CD4-positive, alpha-beta T cell treated with Interleukin-2 at 100 ng/mL for 4 hours (primary cell): ENCODE data around the gene FTCD.
"Not testable (repeated sequence)": the region's sequence is repeated elsewhere in the genome, so short reads cannot be mapped to it uniquely, and the experiment has no call there.

ENCODE experiments used
- DNase-seq: peaks from one replicate; pipeline ENCODE4 v3.0.0-alpha.2; 2020; ENCODE audit warnings: low spot score

The FTCD gene

GRCh38 chr21:46111857-46112724 lies 43.3 kb downstream of the FTCD start:
- no peak for DNase-seq

- DNase-seq, result no peak
Observed at GRCh38 chr21:46111193-46111571, 44.2 kb downstream of the FTCD start.

DNA sequence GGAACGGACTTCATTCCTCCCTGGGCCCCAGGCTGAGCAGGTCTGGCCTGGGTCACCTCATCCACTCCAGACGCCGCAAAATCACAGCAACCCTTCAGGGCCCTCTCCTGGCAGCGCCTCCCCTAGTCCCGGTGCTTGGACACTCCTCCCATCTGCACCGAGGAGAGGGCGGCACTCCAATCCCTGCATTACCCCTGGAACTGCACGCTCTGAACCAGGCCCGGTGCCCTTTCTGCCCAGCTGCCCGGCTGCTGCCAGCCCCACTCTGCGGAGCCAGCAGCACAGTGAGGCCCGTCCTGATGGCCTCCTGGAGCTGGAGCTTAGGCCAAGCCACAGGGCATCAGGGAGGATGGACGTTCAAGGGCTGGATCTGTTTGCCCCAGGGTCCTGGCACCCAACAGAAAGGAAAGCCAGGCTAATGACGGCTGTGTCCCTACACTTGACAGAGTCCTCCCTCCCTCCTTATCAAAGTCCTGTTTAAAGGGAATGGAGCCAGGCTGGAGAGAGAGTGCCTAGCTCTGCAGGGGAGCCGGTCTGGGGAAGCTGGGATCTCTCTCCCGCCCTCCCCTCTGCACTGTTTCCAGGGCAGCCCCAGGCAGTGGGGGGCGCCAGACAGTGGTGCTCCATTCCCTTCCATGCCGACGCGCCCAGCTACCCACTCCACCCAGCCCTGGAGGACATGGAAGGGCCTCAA lies 44.7 kb downstream of the FTCD start:
- DNase-seq, result no peak

- no peak for DNase-seq
Observed at GRCh38 chr21:46109313-46110221, 45.8 kb downstream of the FTCD start.

DNA sequence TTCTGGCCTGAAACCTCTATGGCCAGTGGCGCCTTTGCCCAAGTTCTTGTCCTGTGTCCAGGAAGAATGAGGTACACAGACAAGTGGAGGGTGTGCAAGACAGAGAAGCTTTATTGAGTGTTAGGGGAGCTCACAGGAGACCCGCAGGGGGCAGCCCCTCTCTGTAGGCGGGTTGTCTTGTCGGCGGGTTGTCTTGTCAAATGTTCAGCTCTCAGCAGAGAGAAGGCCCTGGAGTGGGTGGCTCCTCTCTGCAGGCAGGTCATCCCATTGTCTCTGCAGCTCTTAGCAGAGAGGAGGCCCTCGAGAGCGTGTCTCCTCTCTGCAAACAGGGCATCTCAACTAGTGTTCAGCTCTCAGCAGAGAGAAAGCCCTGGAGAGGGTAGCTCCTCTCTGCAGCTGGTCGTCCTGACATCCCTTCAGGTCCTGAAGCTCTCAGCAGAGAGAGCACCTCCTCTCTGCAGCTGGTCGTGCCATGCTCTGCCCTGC lies 46.5 kb downstream of the FTCD start:
- DNase-seq, result no peak

GRCh38 chr21:46107376-46107775 lies 48.0 kb downstream of the FTCD start:
- DNase-seq, result not testable (repeated sequence)

- no peak for DNase-seq
Observed at GRCh38 chr21:46104104-46104503, 51.3 kb downstream of the FTCD start.

- no peak for DNase-seq
Observed at GRCh38 chr21:46100906-46101305, 54.5 kb downstream of the FTCD start.

GRCh38 chr21:46100426-46100825 lies 55.0 kb downstream of the FTCD start:
- no peak for DNase-seq

- no peak for DNase-seq
Observed at GRCh38 chr21:46100020-46100419, 55.4 kb downstream of the FTCD start.

DNA sequence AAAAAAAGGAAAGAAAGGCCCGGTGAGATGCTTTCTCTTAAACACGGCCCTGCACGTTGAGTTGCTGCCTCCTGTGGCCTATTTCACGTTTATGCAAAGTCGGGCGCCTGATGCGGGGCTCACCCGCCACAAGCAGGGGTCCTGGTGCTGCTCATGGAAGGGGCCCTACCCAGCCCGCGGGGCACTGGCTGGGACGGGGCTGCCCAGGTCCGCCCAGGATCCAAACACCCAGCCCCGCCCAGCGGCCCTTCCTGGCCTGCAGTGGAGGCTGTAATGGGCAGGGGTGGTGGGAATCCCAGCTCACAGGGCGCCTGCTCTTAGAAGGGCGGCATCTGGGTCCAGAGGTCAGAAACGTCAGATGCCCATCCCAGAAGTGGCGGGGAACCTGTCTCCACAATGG lies 55.9 kb downstream of the FTCD start:
- no peak for DNase-seq

DNA sequence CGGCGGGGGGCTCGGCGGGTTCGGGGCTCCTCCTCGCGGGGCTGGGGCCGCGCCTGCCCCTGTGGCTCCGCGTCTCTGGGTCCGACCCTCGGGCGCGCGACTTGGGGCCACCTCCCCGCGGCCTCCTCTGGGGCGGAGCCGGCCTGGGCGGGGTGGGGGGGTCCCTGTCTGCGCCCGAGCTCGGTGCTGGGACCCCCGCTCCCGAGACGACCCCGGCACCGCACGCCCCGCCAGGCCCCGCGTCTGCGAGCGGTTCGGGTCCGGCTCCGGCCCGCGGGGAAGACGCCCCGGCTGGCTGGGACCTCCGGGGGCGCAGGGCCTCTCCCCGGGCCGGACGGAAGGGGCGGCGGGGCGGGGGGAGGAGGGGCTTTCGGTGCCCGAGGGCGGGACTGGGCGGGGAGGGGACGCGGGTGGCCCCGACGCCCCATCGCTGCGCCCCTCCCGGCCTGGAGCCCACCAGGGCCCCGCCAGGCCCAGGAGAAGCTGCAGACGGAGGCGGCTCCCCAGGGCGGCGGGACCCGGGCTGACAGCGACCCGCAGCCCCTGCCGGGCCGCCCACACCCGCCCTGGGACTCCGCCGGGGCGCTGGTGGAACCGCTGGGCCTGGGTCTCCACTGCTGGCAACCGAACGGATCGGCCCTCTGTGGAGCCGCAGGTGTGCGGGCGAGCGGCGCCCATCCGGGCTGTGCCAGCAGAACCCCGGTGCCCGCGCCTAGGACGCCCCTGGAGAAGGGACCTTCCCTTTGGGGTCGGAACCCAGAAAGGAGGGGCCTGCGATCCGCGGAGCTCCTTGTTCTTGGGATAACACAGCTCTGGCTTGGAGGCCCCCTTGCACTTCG lies 56.9 kb downstream of the FTCD start:
- DNase-seq, result no peak

DNA sequence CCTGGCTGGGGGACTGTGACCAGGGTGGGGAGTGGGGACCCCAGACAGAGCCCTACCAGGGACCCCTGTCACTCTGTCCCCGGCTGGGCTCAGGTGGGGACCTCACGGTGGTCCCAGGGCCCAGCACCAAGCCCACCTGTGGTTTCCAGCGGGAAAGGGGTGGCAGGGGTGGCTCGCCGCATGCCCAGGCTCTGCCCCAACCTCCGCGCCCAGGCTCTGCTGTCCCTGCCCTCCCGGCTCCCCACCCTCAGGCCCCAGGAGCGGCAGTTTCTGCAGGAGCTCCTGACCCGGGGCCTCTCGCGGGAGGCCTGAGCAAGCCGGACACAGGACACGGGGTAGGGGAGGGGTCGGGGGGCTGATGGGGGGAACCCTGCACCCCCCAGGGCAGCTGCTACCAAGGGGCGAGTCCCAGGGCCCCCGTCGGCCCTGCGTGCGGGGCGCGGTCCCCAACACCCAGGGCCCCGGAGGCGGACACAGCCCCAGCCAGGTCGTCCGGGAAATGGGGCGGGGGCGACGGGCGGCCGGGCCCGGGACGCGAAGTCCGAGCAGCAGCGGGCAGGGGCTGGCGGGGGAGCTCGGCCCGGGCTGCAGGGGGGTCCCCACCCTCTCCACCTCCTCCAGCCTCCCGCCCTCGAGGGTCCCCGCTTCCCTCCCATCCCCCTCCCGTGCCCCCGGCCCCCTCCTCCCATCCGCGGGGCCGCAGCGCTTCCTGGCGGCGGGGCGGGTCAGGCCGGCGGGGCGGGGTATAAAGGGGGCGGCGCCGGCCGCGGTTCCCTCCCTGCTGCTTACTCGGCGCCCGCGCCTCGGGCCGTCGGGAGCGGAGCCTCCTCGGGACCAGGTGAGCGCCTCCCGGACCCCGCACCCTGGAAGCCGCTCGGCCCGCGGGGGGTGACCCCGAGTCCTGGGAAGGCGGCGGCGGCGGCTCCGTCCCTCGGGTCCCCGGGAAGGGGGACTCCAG lies 57.8 kb downstream of the FTCD start, which contains the start of gene COL6A2:
TSS of gene COL6A2 (plus strand) at position 777 of the 958 bp plus-strand sequence.
- peak; percentile 33 for DNase-seq

DNA sequence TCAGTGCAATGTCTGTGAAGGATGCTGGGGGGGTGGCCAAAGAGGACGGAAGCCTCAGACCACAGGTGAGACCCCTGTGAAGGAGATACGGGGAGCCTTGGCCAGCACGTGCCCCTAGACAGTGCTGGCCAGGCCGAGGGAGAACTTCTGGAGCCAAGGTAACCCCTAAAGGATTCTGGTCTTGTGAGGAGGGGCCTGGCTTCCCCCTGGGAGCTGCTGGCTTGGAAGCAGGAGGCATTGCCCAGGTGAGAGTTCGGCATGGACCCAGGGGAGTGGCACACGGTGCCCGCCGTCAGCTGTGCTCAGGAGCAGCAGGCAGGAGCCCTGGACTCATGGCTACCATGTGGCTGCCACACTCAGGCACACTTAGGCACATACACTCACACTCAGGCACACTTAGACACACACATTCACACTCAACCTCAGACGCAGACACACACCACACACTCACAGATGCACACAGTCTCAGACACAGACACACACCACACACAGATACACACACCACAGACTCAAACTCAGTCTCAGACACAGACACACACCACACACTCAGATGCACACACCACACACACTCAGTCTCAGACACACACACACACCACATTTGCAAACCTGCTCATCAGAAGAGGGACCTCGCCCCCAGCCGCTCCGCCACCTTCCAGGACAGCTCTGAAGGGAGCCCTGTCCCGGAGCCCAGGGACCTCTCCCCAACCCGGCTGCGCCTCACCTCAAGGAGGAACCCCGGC lies 58.6 kb downstream of the FTCD start:
- no peak for DNase-seq

DNA sequence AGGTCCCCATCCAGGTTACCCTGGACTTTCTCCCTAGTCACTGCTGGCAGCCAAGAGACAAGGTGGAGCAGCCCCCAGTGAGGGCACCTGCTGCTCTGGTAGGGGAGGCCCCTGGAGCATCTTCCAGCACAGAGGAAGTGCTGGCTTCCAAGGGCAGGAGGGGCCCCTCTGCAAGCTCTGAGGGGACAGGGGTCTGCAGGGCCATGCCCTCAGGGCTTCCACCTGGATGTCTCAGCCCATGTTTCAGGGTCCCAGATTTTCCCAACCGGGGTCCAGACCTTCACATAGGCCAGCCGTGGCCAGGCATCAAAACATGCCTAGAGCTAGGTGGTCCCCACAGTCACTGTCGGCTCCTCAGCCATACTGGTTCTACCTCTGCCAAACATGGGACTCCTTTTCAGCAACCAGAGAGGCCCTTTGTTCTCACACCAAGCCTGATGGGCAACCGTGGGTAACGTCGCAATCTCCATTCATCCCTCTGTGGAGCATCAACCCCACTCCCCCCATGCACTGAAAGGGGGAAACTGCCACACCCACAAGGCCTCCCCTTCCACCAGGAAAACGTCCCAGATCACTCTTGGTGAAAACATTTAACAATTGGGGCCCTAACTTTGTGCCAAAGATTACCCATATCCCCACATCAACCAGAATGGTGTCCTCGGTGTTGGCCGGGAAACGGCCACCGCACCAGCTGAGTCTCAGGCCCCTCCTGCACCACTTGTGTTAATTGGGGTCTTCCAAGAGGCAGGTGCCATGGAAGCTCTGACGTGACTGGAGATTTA lies 59.4 kb downstream of the FTCD start:
- no peak for DNase-seq

DNA sequence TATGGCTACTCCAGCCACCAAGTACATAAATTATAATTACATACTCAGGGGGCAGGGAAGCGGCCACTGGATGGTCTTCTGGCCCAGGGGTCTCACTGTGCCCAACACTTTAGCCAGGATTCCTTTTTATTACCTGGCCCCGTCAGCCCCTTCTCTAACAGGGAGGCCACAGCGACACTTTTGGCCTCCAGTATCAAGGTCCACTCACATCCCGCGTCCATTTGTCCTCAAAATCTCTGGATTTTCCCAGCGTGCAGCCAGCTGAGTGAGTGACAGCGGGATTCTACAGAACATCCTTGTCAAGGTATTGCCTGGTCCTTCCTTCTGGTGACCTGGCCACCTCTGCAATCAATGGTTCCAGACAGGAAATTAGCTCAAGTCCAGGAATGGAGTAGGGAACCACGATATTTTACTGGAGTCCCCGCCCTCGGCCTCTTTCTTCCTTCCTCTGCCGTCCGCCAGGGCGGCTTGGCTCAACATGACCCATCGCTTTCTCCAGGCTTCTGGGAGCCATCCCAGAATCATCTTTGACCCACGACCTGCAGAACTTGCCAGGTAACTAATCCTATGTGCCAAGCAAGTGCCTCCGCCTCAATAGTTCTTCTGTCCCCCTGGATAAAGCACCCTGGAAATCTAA lies 60.2 kb downstream of the FTCD start:
- no peak for DNase-seq

GRCh38 chr21:46094401-46095082 lies 60.8 kb downstream of the FTCD start:
- no peak for DNase-seq
